ENCODE data around the gene EMILIN2. TPM values are rescaled to one million over a fixed set of nuclear protein-coding genes. Genes with fewer than 3 reads are reported as not detected.
"Not testable (repeated sequence)": the region's sequence is repeated elsewhere in the genome, so short reads cannot be mapped to it uniquely, and the experiment has no call there.

The EMILIN2 gene
- total RNA-seq, 1 donor from 2014 or later: 29.6 TPM

- no peak overlapping the region for H3K27ac ChIP-seq (ENCODE audit: low read depth, low read length)
- Mint-ChIP-seq H3K4me3 (ENCODE audit: unreplicated experiment) (no peak overlapping the region), H3K27me3 (ENCODE audit: low read depth, unreplicated experiment) (no peaks in the 10 kb centered on the region), H3K36me3 (ENCODE audit: low read depth, unreplicated experiment) (peaks cover 9% of the 10 kb centered on the region), H3K27ac (ENCODE audit: unreplicated experiment) (no peak overlapping the region), H3K4me1 (ENCODE audit: low read depth, unreplicated experiment) (peaks cover 5% of the 10 kb centered on the region), H3K9me3 (ENCODE audit: unreplicated experiment) (no peaks in the 10 kb centered on the region)
- H3K9ac ChIP-seq (ENCODE audit: low read length): no peak overlapping the region
- H3K27me3 ChIP-seq (ENCODE audit: insufficient read depth, low read length): no peaks in the 10 kb centered on the region
- H3K4me1 ChIP-seq (ENCODE audit: insufficient read depth, low read length): peaks cover 8% of the 10 kb centered on the region
- no peak for FAIRE-seq
- H3K4me2 ChIP-seq (ENCODE audit: low read length): no peak overlapping the region
- no peak overlapping the region for H3K4me3 ChIP-seq (ENCODE audit: insufficient read depth, low read depth, low read length)
- H2AFZ ChIP-seq (ENCODE audit: low read depth, low read length): no peak overlapping the region
- peaks cover 18% of the 10 kb centered on the region for H3K36me3 ChIP-seq (ENCODE audit: insufficient read depth, low read length)
- peaks cover 30% of the 10 kb centered on the region for H4K20me1 ChIP-seq (ENCODE audit: insufficient read depth, low read length)
- no peak for DNase-seq (ENCODE audit: low read depth)
- H3K9me3 ChIP-seq (ENCODE audit: insufficient read depth, low read depth, low read length): no peaks in the 10 kb centered on the region
- H3K79me2 ChIP-seq (ENCODE audit: insufficient read depth, low read length): no peaks in the 10 kb centered on the region
- TF ChIP-seq EZH2 (IDR thresholded peaks at IDR 0.05; ENCODE audit: insufficient read depth, low read length): no peak
- TF ChIP-seq CTCF (IDR thresholded peaks at IDR 0.05; ENCODE audit: insufficient read depth, low read depth, low read length): no peak
These were observed 66.7 kb downstream of the EMILIN2 start for GRCh38 chr18:2913398-2914005.

- H3K4me2 ChIP-seq (ENCODE audit: low read length): no peak overlapping the region
- H3K36me3 ChIP-seq (ENCODE audit: insufficient read depth, low read length): peaks cover 15% of the 10 kb centered on the region
- no peak overlapping the region for H3K27ac ChIP-seq (ENCODE audit: low read depth, low read length)
- no peak for FAIRE-seq
- Mint-ChIP-seq H3K4me3 (ENCODE audit: unreplicated experiment) (no peak overlapping the region), H3K36me3 (ENCODE audit: low read depth, unreplicated experiment) (peaks cover 13% of the 10 kb centered on the region), H3K9me3 (ENCODE audit: unreplicated experiment) (no peaks in the 10 kb centered on the region), H3K4me1 (ENCODE audit: low read depth, unreplicated experiment) (peaks cover 5% of the 10 kb centered on the region), H3K27me3 (ENCODE audit: low read depth, unreplicated experiment) (no peaks in the 10 kb centered on the region), H3K27ac (ENCODE audit: unreplicated experiment) (no peak overlapping the region)
- peaks cover 8% of the 10 kb centered on the region for H3K4me1 ChIP-seq (ENCODE audit: insufficient read depth, low read length)
- no peaks in the 10 kb centered on the region for H3K79me2 ChIP-seq (ENCODE audit: insufficient read depth, low read length)
- no peak for DNase-seq (ENCODE audit: low read depth)
- peaks cover 24% of the 10 kb centered on the region for H4K20me1 ChIP-seq (ENCODE audit: insufficient read depth, low read length)
- H3K9me3 ChIP-seq (ENCODE audit: insufficient read depth, low read depth, low read length): no peaks in the 10 kb centered on the region
- TF ChIP-seq EZH2 (IDR thresholded peaks at IDR 0.05; ENCODE audit: insufficient read depth, low read length): no peak
- TF ChIP-seq CTCF (IDR thresholded peaks at IDR 0.05; ENCODE audit: insufficient read depth, low read depth, low read length): no peak
- H3K9ac ChIP-seq (ENCODE audit: low read length): no peak overlapping the region
- H2AFZ ChIP-seq (ENCODE audit: low read depth, low read length): no peak overlapping the region
- no peak overlapping the region for H3K4me3 ChIP-seq (ENCODE audit: insufficient read depth, low read depth, low read length)
- H3K27me3 ChIP-seq (ENCODE audit: insufficient read depth, low read length): no peaks in the 10 kb centered on the region
These were observed 67.5 kb downstream of the EMILIN2 start for GRCh38 chr18:2914185-2914880.

- peaks cover 5% of the 10 kb centered on the region for H3K4me1 Mint-ChIP-seq (ENCODE audit: low read depth, unreplicated experiment)
- Histone ChIP-seq H3K4me2 (ENCODE audit: low read length) (no peak overlapping the region), H3K4me3 (ENCODE audit: insufficient read depth, low read depth, low read length) (no peak overlapping the region), H3K27me3 (ENCODE audit: insufficient read depth, low read length) (no peaks in the 10 kb centered on the region), H3K4me1 (ENCODE audit: insufficient read depth, low read length) (peaks cover 8% of the 10 kb centered on the region), H3K36me3 (ENCODE audit: insufficient read depth, low read length) (peaks cover 15% of the 10 kb centered on the region), H3K9ac (ENCODE audit: low read length) (no peak overlapping the region), H3K27ac (ENCODE audit: low read depth, low read length) (no peak overlapping the region), H2AFZ (ENCODE audit: low read depth, low read length) (no peak overlapping the region), H4K20me1 (ENCODE audit: insufficient read depth, low read length) (peaks cover 22% of the 10 kb centered on the region), H3K79me2 (ENCODE audit: insufficient read depth, low read length) (no peaks in the 10 kb centered on the region), H3K9me3 (ENCODE audit: insufficient read depth, low read depth, low read length) (no peaks in the 10 kb centered on the region)
- no peak overlapping the region for H3K4me3 Mint-ChIP-seq (ENCODE audit: unreplicated experiment)
- no peak overlapping the region for H3K27ac Mint-ChIP-seq (ENCODE audit: unreplicated experiment)
- DNase-seq (ENCODE audit: low read depth) (no peak), FAIRE-seq (no peak)
- TF ChIP-seq EZH2 (IDR thresholded peaks at IDR 0.05; ENCODE audit: insufficient read depth, low read length) (no peak), CTCF (IDR thresholded peaks at IDR 0.05; ENCODE audit: insufficient read depth, low read depth, low read length) (no peak)
- H3K9me3 Mint-ChIP-seq (ENCODE audit: unreplicated experiment): no peaks in the 10 kb centered on the region
- no peaks in the 10 kb centered on the region for H3K27me3 Mint-ChIP-seq (ENCODE audit: low read depth, unreplicated experiment)
- H3K36me3 Mint-ChIP-seq (ENCODE audit: low read depth, unreplicated experiment): peaks cover 15% of the 10 kb centered on the region
These were observed 68.1 kb downstream of the EMILIN2 start for GRCh38 chr18:2914881-2915240.

GRCh38 chr18:2915486-2915885 is 68.7 kb downstream of the EMILIN2 start:
- H3K9me3 Mint-ChIP-seq (ENCODE audit: unreplicated experiment); H3K4me3 Mint-ChIP-seq (ENCODE audit: unreplicated experiment); H3K4me1 ChIP-seq (ENCODE audit: insufficient read depth, low read length); H3K27me3 Mint-ChIP-seq (ENCODE audit: low read depth, unreplicated experiment); H3K27ac ChIP-seq (ENCODE audit: low read depth, low read length); H3K27me3 ChIP-seq (ENCODE audit: insufficient read depth, low read length); H3K9ac ChIP-seq (ENCODE audit: low read length); DNase-seq (ENCODE audit: low read depth); H3K4me3 ChIP-seq (ENCODE audit: insufficient read depth, low read depth, low read length); H3K4me2 ChIP-seq (ENCODE audit: low read length); H3K79me2 ChIP-seq (ENCODE audit: insufficient read depth, low read length); H3K4me1 Mint-ChIP-seq (ENCODE audit: low read depth, unreplicated experiment); H3K9me3 ChIP-seq (ENCODE audit: insufficient read depth, low read depth, low read length); H3K27ac Mint-ChIP-seq (ENCODE audit: unreplicated experiment); H2AFZ ChIP-seq (ENCODE audit: low read depth, low read length); FAIRE-seq: not testable (repeated sequence)
- Histone ChIP-seq H3K36me3 (ENCODE audit: insufficient read depth, low read length) (peaks cover 15% of the 10 kb centered on the region), H4K20me1 (ENCODE audit: insufficient read depth, low read length) (peaks cover 22% of the 10 kb centered on the region)
- peaks cover 15% of the 10 kb centered on the region for H3K36me3 Mint-ChIP-seq (ENCODE audit: low read depth, unreplicated experiment)

Data from astrocyte (in vitro differentiated cells and primary cell).